Measurements from ENCODE around the gene MC3R. TPM values are rescaled to one million over a fixed set of nuclear protein-coding genes. Genes with fewer than 3 reads are reported as not detected.

Gene MC3R
- total RNA-seq (2022; extraction: Qiagen RNA extraction; ENCODE audit: low read depth): not detected in 5 replicates

DNA sequence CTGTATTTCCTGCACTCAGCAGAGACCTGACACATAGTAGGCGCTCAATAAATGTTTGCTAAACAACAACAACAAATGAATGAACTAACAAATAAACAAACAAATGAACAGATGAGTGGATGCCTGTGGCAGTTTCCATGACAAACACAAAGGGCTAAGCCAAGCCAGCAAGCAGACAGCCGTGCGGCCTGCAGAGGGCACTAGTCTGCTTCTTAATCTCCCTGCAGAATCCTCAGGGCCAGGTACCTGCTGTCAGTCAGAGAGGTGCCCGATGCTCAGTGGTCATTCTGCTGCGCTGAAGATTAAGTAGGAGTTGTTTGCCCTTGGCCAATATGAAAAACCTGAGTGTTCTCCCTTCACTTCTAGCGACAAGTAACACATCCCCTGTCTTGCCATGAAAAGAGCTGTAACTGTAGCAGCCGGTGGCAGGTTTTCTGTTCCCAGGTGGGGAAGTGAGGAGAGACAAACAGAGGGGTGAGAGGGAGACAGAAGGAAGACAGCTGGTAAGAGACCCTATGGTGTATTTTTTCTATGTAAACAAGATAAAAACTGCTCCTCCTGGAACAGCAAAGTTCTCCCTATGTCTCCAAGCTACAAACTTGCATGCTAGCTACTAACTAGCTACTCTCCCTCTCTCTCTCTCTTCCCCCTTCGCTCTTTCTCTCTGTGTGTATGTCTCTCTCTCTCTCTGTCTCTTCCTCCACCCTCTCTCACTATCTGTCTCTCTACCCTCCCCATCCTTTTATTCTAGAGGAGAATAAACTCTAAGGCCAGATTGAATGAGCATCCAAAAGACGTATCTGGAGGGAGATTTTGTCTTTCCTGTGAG lies at the start of gene MC3R:
TSS of gene MC3R (plus strand) at position 779 of the 829 bp plus-strand sequence. CDS start 112 bp downstream, outside the sequence.

Other genes with a start within 250 kb of the MC3R start
- not detected in 5 replicates for gene CBLN4, start 243.2 kb upstream of the MC3R start, total RNA-seq (2022; extraction: Qiagen RNA extraction; ENCODE audit: low read depth)
- gene FAM210B, start 110.2 kb downstream of the MC3R start, total RNA-seq (2022; extraction: Qiagen RNA extraction; ENCODE audit: low read depth): 10.0 to 12.7 TPM (median 11.6 TPM) in 5 replicates
- 102 to 121 TPM (median 119 TPM) in 5 replicates for gene AURKA, start 143.5 kb downstream of the MC3R start, total RNA-seq (2022; extraction: Qiagen RNA extraction; ENCODE audit: low read depth)
- 40.7 to 46.6 TPM (median 41.2 TPM) in 5 replicates for gene CSTF1, start 143.9 kb downstream of the MC3R start, total RNA-seq (2022; extraction: Qiagen RNA extraction; ENCODE audit: low read depth)
- gene CASS4, start 163.5 kb downstream of the MC3R start, total RNA-seq (2022; extraction: Qiagen RNA extraction; ENCODE audit: low read depth): 0.05 to 0.06 TPM (median 0.06 TPM) in 3 of 5 replicates, not detected in the others
- 86.0 to 97.0 TPM (median 91.7 TPM) in 5 replicates for gene RTF2, start 219.9 kb downstream of the MC3R start, total RNA-seq (2022; extraction: Qiagen RNA extraction; ENCODE audit: low read depth)